GM12892 (cell line): ENCODE results near the gene PCNT.

ENCODE experiments used
- POLR2A ChIP-seq: IDR thresholded peaks from 2 replicates; pipeline ENCODE4 v1.6.1; 2011; ENCODE audit warnings: low read depth, low read length, control low read depth
- TAF1 ChIP-seq: IDR thresholded peaks from 2 replicates; pipeline ENCODE4 v1.6.1; 2011; ENCODE audit warnings: low read depth, mild to moderate bottlenecking, control low read depth, low read length, borderline replicate concordance

DNA sequence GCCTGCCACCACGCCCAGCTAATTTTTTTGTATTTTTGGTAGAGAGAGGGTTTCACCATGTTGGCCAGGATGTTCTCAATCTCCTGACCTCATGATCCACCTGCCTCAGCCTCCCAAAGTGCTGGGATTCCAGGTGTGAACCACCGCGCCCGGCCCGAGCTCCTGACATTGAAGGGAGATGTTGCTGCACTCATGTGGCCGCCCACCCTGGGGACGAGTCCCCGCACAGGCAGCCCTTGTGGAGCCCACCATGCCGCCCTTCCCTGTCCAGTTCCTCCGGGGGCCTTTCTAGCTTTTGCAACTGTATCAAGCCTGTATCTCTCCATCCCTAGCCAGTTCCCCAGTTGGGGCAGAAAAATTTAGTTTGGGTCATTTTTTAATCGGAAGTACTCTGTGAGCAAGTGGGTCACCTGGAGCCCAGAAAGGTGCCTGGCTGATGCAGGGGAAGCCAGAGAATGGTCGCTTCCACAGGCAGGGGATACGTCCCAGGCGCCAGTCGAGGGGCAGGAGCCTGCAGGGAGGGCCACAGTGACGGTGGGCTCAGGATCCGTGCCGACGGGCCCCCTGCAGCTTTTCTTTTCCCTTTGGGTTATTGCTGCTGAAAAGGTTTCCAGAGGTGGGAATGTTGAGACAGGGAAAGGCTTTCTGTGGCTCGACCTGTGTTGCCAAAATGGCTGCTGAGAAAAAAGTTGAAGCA, 20.4 kb downstream of the PCNT start:
- TF ChIP-seq POLR2A (no peak), TAF1 (no peak)
